Upper lobe of left lung (tissue), 6 donors: ENCODE measurements around the gene PTGIS. TPM values are rescaled to one million over a fixed set of nuclear protein-coding genes. Genes with fewer than 3 reads are reported as not detected.

Experiments used
- ATAC-seq, 2 donors: fragments of 200-7000 bp; cut with Tn5 transposase; one replicate each; pipeline ENCODE4 v1.9.1; 2022; ENCODE audit warnings: mild to moderate bottlenecking in 2 of 2, moderate library complexity in 2 of 2; ENCODE audit not compliant: low FRiP score in 2 of 2
- DNase-seq, 2 donors: peaks; one replicate each; pipeline ENCODE4 v3.0.0-alpha.2; 2019 to 2020
- H3K27ac ChIP-seq, 4 donors: fragments of 200-600 bp; sonication (generic); one replicate each; pipeline ENCODE4 v1.5.1; 2016 to 2019
- H3K27me3 ChIP-seq, 4 donors: fragments of 200-600 bp; sonication (generic); one replicate each; pipeline ENCODE4 v1.5.1; 2017 to 2019
- H3K36me3 ChIP-seq, 4 donors: fragments of 200-600 bp; sonication (generic); one replicate each; pipeline ENCODE4 v1.5.1; 2016 to 2019
- H3K4me1 ChIP-seq, 4 donors: fragments of 200-600 bp; sonication (generic); one replicate each; pipeline ENCODE4 v1.5.1; 2018 to 2019
- H3K4me3 ChIP-seq, 4 donors: fragments of 200-600 bp; sonication (generic); one replicate each; pipeline ENCODE4 v1.5.1; 2017 to 2019; ENCODE audit warnings: mild to moderate bottlenecking in 2 of 4, moderate library complexity in 1 of 4
- H3K9me3 ChIP-seq, 4 donors: fragments of 200-600 bp; sonication (generic); one replicate each; pipeline ENCODE4 v1.5.1; 2018 to 2019
- CTCF ChIP-seq, 6 experiments: fragments of 450-650 bp in 4 of 6; fragments of 200-600 bp in 2 of 6; sonication (generic) in 2 of 6; IDR thresholded peaks; one replicate each; pipeline ENCODE4 v1.5.1; 2016 to 2019; ENCODE audit warnings: antibody characterized with exemption in 6 of 6
- EP300 ChIP-seq, 4 donors: sonication (generic); formaldehyde crosslinking; IDR thresholded peaks; one replicate each; pipeline ENCODE4 v1.5.1; 2017; ENCODE audit warnings: antibody characterized with exemption in 4 of 4, control low read depth in 2 of 4
- POLR2A ChIP-seq, 4 donors: fragments of 450-650 bp; IDR thresholded peaks; one replicate each; pipeline ENCODE4 v1.5.1; 2016 to 2017; ENCODE audit warnings: antibody characterized with exemption in 4 of 4, mild to moderate bottlenecking in 2 of 4
- POLR2AphosphoS5 ChIP-seq, 2 donors: sonication (generic); formaldehyde crosslinking; IDR thresholded peaks; one replicate each; pipeline ENCODE4 v1.5.1; 2017; ENCODE audit warnings: antibody characterized with exemption in 2 of 2
- WGBS, 2 donors: methylation state at CpG; one replicate each; pipeline ENCODE4 v1.1.5; 2017 to 2018; 5-methylcytosine and 5-hydroxymethylcytosine counted together
- total RNA-seq, 6 donors: library from RNA; depleted of rRNA in 4 of 6; stranded (reverse); fragments of >200 nt in 4 of 6; gene quantifications; one replicate each; pipeline versions ENCODE4 v1.1.0 to v1.2.1, GENCODE V29; 2016 to 2021
- donor health status: DM: no; HTN: no; CAD: no; lungs with moderate emphysema.
- donor health status: DM: no; HTN: yes; CAD: no; lungs with severe emphysema.

Gene PTGIS
- total RNA-seq, 6 donors from 2014 or later: 8.2 to 71.4 (median 18.4) TPM

- Histone ChIP-seq H3K4me1 (peaks cover 0 to 7% (median 2%) of the 10 kb centered on the region in 4 donors), H3K4me3 (no peak overlapping the region), H3K36me3 (no peaks in the 10 kb centered on the region), H3K27ac (no peak overlapping the region), H3K9me3 (no peaks in the 10 kb centered on the region), H3K27me3 (no peaks in the 10 kb centered on the region)
- DNase-seq (no peak), ATAC-seq (no peak)
- TF ChIP-seq POLR2AphosphoS5 (IDR thresholded peaks at IDR 0.05) (no peak), POLR2A (IDR thresholded peaks at IDR 0.05) (no peak), CTCF (IDR thresholded peaks at IDR 0.05) (no peak)
- WGBS, 2 donors: 93 to 99% methylated on average over 5 of the region's 5 CpGs
Observed at GRCh38 chr20:49601153-49601924, 33.4 kb upstream of the PTGIS start.

GRCh38 chr20:49599746-49600113 is 31.8 kb upstream of the PTGIS start:
- WGBS, 2 donors: 93% methylated on average over 4 of the region's 4 CpGs
- H3K27me3 ChIP-seq: no peaks in the 10 kb centered on the region
- TF ChIP-seq EP300 (IDR thresholded peaks at IDR 0.05) (no peak), POLR2AphosphoS5 (IDR thresholded peaks at IDR 0.05) (no peak), CTCF (IDR thresholded peaks at IDR 0.05) (no peak), POLR2A (IDR thresholded peaks at IDR 0.05) (no peak)
- H3K4me1 ChIP-seq: peaks cover 5 to 23% (median 10%) of the 10 kb centered on the region in 4 donors
- H3K9me3 ChIP-seq: no peaks in the 10 kb centered on the region
- H3K27ac ChIP-seq: no peak overlapping the region
- no peak overlapping the region for H3K4me3 ChIP-seq
- no peak for DNase-seq
- no peak for ATAC-seq
- no peaks in the 10 kb centered on the region for H3K36me3 ChIP-seq

GRCh38 chr20:49597825-49598395 is 30.0 kb upstream of the PTGIS start:
- Histone ChIP-seq H3K4me3 (no peak overlapping the region), H3K27ac (no peak overlapping the region), H3K4me1 (peaks cover 20 to 36% (median 24%) of the 10 kb centered on the region in 4 donors), H3K27me3 (no peaks in the 10 kb centered on the region), H3K36me3 (no peaks in the 10 kb centered on the region), H3K9me3 (no peaks in the 10 kb centered on the region)
- DNase-seq (no peak), ATAC-seq (no peak)
- WGBS, 2 donors: 96 to 100% methylated on average over 3 to 4 of the region's 4 CpGs
- TF ChIP-seq EP300 (IDR thresholded peaks at IDR 0.05) (no peak), CTCF (IDR thresholded peaks at IDR 0.05) (no peak), POLR2AphosphoS5 (IDR thresholded peaks at IDR 0.05) (no peak), POLR2A (IDR thresholded peaks at IDR 0.05) (no peak)

GRCh38 chr20:49595811-49596561 is 28.0 kb upstream of the PTGIS start:
- WGBS, 2 donors: 63 to 66% methylated on average over 10 to 14 of the region's 15 CpGs
- no peaks in the 10 kb centered on the region for H3K36me3 ChIP-seq
- TF ChIP-seq EP300 (IDR thresholded peaks at IDR 0.05): no peak
- no peak for TF ChIP-seq POLR2A (IDR thresholded peaks at IDR 0.05)
- no peak for TF ChIP-seq POLR2AphosphoS5 (IDR thresholded peaks at IDR 0.05)
- no peak for TF ChIP-seq CTCF (IDR thresholded peaks at IDR 0.05)
- peak in 1 of 2 donors; percentile 62 for ATAC-seq
- H3K9me3 ChIP-seq: no peaks in the 10 kb centered on the region
- no peaks in the 10 kb centered on the region for H3K27me3 ChIP-seq
- DNase-seq: no peak
- no peak overlapping the region for H3K4me3 ChIP-seq
- peak overlapping the region in 2 of 4 donors; percentile 38 to 59 for H3K27ac ChIP-seq
- peaks cover 20 to 44% (median 29%) of the 10 kb centered on the region in 4 donors for H3K4me1 ChIP-seq
